GM18870 (cell line): ENCODE data around the gene AURKA.
"Not testable (repeated sequence)": the region's sequence is repeated elsewhere in the genome, so short reads cannot be mapped to it uniquely, and the experiment has no call there.

Experiments
- ATAC-seq: cut with Tn5 transposase; IDR thresholded peaks from one replicate; pipeline ENCODE4 v1.9.1; 2021; ENCODE audit warnings: moderate library complexity; ENCODE audit not compliant: unreplicated experiment

AURKA gene

DNA sequence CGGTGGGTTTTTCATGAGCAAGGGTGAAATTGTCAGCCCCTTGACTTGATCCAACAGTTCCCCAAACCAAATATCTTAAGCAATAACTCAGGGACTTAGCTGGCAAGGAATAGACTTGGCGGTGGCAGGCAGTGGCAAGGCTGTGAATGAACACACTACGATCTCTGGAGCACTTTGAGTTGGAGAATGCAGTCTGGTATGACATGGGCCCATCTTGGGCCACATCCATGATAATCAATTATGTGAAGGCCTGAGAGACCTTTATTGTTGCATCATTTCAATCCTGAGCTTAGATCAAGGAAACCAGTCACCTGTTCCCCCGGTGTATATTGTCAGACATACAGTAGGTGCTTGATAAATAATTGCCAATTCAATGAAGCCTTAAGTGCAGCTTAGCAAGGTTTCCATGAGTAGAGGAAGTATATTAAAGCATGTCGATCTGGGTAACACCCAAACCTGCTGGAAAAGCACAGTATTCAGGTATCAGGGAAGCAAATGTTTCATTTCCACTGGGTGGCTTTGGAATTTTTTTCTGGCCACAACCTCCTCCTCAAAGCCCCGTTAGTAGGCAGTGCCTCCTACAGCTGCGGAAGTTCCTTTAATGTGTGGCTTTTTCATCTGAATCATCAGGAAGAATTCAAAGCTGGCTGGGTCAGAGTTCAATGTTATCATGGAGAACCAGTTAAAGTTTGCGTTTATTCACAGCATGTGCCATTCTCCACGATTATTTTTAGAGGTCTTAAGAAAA is 30.2 kb upstream of the AURKA start:
- ATAC-seq = no peak

DNA sequence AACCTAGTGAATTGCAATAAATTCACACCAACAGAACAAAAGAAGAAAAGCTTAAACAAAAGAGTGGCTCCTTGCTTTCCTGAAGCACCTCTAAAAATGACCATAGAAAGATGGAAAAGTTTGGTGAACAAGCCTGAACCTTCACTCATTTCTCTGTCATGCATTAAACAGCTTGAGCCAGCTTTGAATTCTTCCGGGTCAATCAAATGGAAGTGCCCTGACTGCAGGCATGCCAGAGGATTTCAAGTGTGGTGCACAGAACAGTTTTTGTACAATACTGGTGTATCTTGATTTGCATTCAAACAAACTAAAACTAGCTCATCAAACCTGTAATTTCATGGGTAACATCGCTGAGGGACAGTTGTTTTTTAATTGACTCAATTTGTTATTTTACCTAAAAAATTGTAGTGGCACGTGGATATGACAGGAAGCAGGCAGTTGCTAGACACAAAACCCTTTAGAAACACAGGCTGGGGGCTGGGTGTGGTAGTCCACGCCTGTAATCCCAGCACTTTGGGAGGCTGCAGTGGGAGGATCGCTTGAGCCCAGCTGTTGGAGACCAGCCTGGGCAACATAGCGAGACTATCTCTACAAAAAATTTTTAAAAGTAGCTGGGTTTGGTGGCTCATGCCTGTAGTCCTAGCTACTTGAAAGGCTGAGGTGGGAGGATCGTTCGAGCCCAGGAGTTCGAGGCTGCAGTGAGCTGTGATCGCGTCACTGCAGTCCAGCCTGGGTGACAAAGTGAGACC is 29.1 kb upstream of the AURKA start:
- no peak for ATAC-seq

DNA sequence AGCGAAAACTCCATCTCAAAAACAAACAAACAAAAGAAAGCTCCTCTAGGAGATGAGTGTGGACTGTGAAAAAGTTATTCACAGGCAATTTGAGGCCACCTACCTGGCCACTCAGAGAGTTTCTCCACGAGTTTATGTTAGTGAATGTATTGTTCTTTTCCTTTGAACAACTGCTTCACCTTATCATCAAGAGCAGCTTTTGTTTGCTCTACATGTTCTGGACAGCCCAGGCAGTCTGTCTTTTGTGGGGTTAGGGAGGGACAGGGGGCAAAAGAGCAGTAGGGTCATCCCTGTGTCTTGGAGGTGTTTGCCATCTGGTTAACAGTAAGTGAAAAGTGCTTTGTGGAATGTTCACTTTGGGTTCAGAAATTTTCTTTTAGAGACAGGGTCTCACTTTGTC is 28.0 kb upstream of the AURKA start:
- no peak for ATAC-seq

DNA sequence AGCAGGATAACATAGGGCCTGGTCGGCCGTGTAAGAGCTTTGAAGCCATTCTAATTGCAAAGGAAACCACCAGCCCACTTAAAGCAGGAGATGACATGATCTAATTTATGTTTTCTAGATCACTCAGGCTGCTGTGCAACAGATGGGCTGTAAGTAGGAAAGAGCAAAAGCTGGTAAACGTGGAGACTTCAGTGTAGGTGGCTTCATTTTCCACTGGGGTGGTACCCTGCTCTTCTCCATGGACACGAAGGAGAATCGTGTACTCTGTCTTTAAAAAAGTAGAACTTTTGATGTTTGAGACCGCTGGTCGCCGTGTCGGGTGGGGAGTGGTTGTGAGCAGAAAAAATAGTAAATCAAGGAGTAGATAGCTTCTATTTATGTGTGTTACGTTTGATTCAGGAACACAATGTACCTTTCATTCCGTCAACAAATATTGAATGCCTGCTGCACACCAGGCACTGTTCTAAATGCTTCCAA is 26.4 kb upstream of the AURKA start:
- ATAC-seq = no peak

DNA sequence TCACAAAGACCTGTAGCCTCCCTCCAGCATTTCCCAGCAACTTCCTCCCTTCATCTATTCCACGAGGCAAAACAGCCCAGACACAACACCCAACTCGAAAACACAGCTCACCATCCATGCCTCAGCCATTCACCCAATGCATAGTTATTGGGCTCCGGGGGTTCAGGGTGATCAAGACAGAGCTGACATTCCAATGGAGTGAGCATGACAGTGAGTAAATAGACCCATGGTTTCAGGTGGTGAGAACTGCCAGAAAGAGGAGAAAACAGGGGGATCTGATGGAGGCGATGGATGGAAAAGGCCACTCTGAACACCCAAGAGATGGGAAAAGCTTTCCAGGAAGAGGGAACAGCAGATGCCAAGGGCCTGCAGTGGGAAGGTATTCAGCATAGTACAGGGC is 25.9 kb upstream of the AURKA start:
- ATAC-seq = no peak

DNA sequence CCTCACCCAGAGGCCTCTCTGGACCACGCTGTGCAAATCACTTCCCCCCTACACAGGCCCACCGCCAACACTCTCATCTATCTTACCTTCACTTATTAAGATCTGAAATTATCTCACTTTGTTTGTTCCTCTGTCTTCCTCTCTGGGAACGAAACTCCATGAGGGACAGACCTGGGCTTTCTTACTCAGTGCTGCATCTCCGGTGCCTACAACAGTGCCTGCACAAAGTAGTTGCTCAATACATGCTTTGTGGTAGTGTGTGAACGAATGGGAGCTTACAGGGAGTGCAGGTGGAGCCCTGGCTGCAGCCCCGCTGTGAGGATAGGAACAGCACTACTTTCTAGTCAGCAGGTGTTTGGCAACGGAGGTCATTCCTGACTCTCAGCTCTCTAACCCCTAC is 25.4 kb upstream of the AURKA start:
- no peak for ATAC-seq

DNA sequence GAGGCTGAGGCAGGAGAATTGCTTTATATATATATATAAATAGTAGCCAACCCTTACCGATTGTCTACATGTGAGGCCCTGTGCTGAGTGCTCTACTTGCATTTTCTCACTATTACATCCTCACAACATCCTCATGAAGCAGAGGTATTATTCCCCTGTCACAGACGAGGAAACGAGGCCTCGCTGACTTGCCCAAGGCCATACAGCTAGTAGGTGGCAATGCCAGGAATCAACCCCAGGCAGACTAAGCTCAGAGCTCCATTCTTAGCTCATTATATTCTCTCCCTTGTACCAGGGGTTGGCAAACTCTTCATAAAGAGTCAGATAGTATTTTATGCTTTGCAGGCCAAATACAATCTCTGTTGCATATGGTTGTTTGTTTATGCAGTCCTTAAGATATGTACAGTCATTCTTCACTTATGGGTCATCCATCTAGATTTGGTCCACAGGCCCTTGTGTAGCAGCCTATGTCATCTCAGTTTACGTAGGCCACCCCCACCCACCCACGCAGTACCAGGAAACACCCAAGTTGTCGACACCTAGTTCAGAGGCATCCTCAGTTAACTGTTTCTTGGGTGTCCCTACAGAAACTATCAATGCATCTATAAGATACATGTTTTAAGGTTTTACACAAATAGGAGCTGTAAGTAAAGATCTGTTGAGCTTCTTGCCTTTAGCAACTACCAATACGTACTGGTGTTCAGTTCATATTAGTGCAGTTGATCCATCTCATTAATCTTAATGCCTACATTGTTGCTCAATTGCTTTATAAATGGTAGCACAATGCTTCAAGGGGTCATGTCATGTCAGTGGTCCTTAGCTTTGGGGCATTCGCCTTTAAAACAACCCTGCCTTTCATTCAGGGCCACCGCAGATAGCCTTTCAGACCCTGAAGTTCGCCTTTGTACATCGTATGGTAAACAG is 23.1 kb upstream of the AURKA start:
- ATAC-seq = no peak

DNA sequence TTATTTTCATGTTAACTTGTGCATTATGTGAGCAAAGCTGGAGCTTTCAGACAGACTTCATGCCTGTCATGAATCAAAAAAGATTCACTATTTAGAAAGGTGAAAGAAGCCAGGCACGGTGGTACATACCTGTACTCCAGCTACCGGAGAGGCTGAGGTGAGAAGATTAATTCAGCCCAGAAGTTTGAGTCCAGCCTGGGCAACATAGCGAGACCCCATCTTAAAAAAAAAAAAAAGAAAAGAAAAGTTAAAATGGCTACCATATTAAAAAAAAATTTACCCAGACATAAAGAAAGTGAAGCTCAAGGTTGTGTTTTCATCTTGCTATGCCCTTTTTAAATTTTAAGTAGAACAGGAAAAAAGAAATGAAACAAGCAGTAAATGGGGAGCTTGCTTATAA is 20.9 kb upstream of the AURKA start:
- ATAC-seq = no peak

DNA sequence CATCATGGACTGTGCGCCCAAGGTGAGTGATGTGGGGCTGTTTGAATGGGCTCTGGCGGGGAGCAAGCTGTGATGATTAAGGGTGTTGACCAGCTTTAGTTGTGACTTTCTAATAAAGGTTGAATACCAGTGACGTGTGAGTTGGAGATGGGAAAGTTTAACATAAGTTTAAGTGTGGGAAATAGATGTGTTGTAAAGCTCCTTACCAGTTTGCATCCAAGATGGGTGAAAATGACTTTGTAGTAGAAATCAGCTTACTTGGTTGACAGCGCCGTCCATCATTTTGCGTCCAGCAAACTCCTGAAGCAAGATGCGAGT is 20.4 kb upstream of the AURKA start:
- ATAC-seq = no peak

DNA sequence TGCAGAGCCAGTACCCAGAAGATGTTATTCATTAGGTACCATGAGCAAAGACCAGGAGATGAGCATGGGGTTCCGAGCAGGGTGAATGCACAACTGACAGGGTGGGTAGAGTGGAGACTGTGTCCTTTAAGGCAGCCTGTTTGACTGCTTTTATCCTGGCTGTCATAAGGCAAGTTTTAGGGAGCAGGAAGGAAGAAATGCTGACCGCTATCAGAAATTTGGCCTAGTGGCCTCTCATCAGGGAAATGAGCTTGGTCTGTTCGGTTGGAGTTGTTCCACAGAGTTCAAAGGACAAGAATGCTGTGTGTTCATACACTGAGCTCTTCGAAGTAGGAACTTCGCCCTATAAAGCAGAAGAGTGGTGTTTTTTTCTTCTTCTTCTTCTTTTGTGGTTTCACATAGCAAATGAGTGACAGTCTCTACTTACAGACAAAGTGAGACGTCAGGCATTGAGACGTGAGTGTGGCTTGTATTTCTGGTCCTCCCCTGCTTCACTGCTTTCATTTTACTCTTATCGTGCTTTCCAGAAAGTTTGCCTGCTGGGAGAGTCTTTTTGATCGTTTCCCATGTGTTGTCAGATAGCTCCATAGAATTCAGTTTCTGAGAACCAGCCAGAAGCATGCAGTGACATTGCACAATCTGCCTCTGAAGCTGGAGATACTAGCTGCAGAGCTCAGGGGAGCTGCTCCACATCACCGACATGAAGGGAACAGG is 19.9 kb upstream of the AURKA start, which contains the start of gene CASS4:
Gene CASS4, plus strand, starts transcription at position 502 of the 714 bp plus-strand sequence. Its CDS starts 199 bp downstream, at position 701.
- ATAC-seq = peak; percentile 50

DNA sequence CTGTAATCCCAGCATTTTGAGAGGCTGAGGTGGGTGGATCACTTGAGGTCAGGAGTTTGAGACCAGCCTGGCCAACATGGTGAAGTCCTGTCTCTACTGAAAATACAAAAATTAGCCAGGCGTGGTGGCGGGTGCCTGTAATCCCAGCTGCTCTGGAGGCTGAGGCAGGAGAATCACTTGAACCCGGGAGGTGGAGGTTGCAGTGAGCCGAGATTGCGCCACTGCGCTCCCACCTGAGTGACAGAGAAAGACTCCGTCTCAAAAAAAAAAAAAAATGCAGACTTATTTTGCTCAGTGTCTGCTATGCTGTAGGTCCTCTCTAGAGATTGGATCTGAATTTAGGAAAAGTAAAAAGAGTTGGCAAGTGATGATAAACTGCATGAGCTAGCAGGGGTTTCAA is 19.3 kb upstream of the AURKA start:
- ATAC-seq = not testable (repeated sequence)

DNA sequence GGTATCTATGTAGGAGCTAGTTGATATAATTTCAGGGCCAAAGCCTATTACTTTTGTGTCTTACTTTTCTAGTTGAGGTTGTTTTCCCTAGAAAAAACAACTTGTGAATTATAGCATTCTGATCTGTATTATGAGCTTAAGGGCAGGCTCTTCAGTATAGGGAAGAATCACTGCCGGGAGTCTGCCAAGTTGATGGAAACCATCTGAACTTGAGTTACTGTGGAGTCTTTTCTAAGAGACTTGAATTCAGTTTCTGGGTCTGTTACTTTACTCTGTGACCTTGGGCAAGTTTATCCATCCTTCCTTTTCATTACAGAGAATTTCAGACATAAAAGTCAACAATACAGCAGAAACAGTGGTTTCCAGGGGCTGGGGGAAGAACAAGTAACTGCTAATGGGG is 17.9 kb upstream of the AURKA start:
- no peak for ATAC-seq

DNA sequence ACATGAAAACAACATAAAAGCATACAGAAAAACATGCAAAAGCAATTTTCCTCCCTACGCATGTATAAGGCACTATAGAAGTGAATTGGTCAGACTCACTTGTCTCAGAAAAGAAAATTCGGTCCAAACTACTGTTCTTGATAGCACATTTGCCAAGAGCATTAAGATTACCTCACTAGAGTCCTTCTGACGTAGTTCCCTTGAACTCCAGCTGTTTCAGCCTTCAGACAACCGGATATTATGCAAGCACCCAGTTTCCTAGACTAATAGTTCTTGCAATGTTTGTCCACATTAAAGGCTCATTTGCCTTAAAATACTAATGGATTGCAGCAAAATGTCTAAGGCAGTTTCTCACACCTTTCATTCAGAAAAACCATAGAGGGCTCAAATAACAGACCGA is 17.5 kb upstream of the AURKA start:
- no peak for ATAC-seq

DNA sequence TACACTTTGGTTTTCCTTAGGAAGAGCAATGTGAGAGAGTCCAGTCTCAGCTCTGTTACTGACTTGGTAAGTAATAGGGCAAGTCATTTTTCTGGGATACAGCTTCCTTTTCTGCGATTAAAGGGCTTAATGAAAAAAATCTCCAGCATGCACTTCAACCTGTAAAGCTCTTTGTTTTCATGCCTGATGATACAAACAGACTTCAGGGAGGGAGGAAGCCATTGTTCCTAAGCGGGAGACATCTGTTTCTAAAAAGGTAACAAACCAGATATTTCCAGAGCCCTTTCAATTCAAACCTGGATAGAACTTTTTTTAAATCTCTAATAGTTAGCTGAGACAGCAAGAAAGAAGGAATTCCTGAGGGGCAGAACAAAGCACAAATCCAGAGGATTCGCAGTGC is 14.9 kb upstream of the AURKA start:
- ATAC-seq = no peak

DNA sequence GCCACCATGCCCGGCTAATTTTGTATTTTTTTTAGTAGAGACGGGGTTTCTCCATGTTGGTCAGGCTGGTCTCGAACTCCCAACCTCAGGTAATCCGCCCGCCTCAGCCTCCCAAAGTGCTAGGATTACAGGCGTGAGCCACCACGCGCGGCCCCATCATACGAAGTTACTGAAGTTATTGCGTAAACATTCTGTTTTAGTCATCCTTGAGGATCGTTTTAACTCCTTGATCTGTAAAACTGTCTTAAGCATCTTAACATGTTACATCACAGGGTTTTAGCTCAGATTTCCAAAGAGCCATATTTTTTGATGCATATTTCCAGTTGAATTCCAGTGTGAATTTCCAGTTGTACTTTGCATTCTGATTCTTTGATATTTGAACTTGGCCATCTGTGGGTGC is 13.3 kb upstream of the AURKA start:
- not testable (repeated sequence) for ATAC-seq

DNA sequence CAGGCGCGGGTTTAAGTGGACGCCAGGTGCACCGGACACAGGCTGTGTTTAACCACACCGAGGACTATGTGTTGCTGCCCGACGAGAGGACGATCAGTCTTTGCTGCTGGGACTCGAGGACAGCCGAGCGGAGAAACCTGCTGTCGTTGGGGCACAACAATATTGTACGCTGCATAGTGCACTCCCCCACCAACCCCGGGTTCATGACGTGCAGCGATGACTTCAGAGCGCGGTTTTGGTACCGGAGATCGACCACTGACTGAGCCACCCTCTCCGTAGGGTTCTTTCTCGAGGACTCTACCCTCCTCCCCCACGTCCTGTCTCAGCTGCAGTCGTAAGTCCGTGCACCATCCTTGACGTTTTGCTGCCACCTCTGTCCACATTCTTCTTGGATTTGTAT is 11.4 kb upstream of the AURKA start:
- no peak for ATAC-seq

DNA sequence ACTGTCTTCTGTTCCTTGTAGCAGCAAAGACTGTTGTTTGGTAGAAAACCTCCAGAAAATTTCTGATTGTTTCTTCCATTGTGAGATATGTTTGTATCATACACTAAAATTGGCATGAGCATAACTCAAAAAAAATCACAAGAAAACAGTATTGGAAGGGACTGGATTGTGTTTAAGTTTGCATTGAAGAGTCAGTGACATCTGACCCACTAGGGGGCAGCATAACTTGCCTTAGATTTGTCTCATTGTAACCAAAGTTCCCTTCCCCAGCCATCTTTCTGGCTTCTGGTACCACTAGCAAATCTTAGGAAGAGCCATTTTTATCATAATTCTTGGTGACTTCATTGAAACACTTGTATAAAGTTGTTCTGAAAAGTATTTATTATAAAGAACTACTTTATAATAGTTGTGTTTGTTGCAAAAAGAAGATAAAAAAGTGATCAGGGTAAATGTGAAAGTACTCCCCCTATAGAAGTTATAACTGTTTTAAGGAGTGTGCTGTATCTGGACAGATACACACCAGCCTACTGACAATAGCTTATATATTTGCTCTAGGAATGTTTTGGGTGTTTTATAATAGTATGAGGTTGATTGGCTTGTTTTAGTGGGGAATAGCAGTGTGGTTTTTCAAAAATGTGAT is 8.1 kb upstream of the AURKA start:
- ATAC-seq = no peak

DNA sequence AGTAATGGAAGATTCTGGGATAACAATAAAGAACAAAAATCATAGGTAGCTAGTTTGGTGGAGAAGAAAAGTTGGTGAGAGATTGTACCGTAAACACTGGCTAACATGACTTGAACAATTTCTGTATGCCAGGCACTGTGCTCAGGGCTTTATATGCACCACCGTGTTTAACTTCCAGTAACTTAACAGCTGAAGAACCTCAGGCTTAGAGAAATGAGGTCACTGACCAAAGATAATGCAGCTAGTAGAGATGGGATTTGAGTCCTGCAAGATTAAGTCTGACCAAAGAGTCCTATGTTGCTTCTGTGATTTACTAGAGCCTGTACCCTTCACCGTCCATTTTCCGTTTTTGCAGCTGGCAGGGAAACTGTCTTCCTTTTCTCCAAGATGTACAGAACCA is 3.2 kb upstream of the AURKA start:
- no peak for ATAC-seq

DNA sequence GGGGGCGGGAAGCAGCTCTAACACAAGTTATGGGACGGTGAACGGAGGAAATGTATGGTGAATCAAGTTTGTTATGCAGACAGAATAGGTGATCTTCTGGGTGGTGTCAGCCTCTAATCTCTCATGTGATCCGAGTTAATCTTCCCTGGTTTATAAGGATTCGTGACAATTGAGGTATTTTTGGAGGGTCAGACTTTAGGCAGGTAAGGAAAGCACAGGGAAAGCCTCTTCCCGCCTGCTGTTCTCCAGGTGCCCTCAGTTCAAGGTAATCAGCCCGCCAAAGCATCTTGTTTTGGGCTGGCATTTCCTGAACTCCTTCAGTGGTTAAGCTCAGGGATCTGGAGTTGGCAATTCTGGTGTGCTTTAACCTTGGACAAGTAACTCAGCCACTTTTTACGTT is 1.6 kb upstream of the AURKA start:
- ATAC-seq = no peak

DNA sequence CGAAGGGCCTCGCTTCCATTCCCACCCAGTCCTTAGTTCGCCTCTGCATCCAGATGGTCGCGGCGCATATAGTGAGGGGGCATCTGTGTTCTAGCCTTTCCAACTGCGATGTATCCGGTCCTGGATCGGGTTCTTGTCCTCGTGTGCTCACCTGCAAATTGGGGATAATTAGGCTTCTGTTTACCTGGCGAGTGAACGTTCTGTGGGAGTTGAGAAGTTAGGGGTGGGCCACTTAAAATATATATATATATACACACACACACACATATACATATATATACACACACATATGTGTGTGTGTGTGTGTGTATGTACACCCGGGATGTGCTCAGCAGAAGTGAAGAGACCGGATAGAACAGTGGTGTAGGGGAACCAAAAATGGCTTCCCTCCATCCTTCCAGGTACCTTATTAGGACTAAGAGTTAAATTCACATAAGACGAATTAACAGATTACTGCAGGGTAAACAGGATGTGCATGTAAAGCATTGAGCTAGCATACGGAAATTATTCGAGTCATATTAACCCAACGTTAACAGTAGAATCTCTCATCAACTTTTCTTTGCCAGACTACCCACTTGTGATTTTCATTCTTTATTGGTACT is 967 bp upstream of the AURKA start:
- no peak for ATAC-seq
